Progenitor cell of endocrine pancreas (in vitro differentiated cells): Measurements from ENCODE around the gene LRP2BP. TPM values are rescaled to one million over a fixed set of nuclear protein-coding genes. Genes with fewer than 3 reads are reported as not detected.

Experiments
- DNase-seq: peaks from one replicate; pipeline ENCODE4 v3.0.0; 2021; ENCODE audit warnings: low spot score; ENCODE audit not compliant: unreplicated experiment
- H3K27ac Mint-ChIP-seq: 2 replicates; pipeline ENCODE4 v1.8.0; 2021; ENCODE audit warnings: mild to moderate bottlenecking, moderate library complexity, mixed read lengths
- H3K27me3 Mint-ChIP-seq: 2 replicates; pipeline ENCODE4 v1.8.0; 2021; ENCODE audit warnings: mixed read lengths
- H3K36me3 Mint-ChIP-seq: 2 replicates; pipeline ENCODE4 v1.8.0; 2022; ENCODE audit warnings: mixed read lengths; ENCODE audit not compliant: insufficient read depth
- H3K4me1 Mint-ChIP-seq: 2 replicates; pipeline ENCODE4 v1.8.0; 2021; ENCODE audit warnings: low read depth, mixed read lengths
- H3K4me3 Mint-ChIP-seq: 2 replicates; pipeline ENCODE4 v1.8.0; 2021; ENCODE audit warnings: low read depth, mild to moderate bottlenecking, moderate library complexity, mixed read lengths
- H3K9me3 Mint-ChIP-seq: 2 replicates; pipeline ENCODE4 v1.8.0; 2021; ENCODE audit warnings: low read depth, mixed read lengths
- total RNA-seq: library from RNA; stranded (reverse); gene quantifications from 2 replicates; pipeline ENCODE4 v1.2.1, GENCODE V29; 2021
- TF ChIP-seq, protein P1 (sequence below): fragments of 200-600 bp; sonication (generic); IDR thresholded peaks from one replicate; pipeline ENCODE4 v1.5.0; 2021; ENCODE audit warnings: antibody characterized with exemption, mild to moderate bottlenecking; ENCODE audit not compliant: unreplicated experiment

The LRP2BP gene
- total RNA-seq, 1 donor from 2014 or later, result 0.17 TPM

DNA sequence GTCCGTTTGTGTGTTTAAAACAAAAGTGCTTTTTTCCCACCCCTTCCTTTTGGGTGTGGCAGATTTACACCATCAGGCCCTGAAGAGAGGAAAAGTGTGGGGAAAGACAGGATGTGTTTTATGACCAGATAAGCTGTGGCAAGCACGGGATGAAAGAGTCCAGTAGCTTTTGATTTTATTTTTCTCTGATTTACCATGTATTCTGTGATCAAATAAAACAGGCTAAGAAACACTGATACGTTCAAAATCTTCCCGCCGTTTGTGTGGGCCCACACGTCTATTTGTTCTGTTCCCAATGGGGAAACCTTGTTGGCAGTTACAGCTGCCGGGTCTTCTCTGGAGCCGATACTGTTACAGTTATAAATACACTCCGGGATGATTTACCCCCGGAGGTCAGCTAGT, 10.8 kb downstream of the LRP2BP start:
- H3K36me3 Mint-ChIP-seq, result peaks cover 10% of the 10 kb centered on the region
- H3K27me3 Mint-ChIP-seq, result no peaks in the 10 kb centered on the region
- TF ChIP-seq, protein P1, sequence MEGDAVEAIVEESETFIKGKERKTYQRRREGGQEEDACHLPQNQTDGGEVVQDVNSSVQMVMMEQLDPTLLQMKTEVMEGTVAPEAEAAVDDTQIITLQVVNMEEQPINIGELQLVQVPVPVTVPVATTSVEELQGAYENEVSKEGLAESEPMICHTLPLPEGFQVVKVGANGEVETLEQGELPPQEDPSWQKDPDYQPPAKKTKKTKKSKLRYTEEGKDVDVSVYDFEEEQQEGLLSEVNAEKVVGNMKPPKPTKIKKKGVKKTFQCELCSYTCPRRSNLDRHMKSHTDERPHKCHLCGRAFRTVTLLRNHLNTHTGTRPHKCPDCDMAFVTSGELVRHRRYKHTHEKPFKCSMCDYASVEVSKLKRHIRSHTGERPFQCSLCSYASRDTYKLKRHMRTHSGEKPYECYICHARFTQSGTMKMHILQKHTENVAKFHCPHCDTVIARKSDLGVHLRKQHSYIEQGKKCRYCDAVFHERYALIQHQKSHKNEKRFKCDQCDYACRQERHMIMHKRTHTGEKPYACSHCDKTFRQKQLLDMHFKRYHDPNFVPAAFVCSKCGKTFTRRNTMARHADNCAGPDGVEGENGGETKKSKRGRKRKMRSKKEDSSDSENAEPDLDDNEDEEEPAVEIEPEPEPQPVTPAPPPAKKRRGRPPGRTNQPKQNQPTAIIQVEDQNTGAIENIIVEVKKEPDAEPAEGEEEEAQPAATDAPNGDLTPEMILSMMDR, result no peak
- H3K9me3 Mint-ChIP-seq, result peaks cover 11% of the 10 kb centered on the region
- no peak for DNase-seq
- no peak overlapping the region for H3K4me3 Mint-ChIP-seq
- H3K4me1 Mint-ChIP-seq, result no peaks in the 10 kb centered on the region
- H3K27ac Mint-ChIP-seq, result no peak overlapping the region

DNA sequence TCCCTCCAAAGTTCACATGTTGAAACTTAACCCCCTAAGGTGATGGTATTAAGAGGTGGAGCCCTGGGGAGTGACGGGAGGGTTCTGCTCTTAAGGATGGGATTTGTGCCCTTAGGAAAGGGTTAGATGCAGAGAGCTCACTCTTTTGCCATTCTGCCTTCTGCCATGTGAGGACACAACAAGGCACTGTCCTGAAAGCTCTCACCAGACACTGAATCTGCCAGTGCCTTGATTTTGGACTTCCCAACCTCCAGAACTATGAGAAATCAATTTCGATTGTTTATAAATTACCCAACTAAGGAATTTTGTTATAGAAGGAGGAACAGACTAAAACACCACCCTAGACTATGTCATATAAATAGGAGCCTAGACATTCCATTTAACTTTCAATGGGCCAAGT, 11.7 kb downstream of the LRP2BP start:
- H3K9me3 Mint-ChIP-seq, result peaks cover 11% of the 10 kb centered on the region
- H3K36me3 Mint-ChIP-seq, result peaks cover 11% of the 10 kb centered on the region
- DNase-seq, result no peak
- no peak overlapping the region for H3K27ac Mint-ChIP-seq
- no peak overlapping the region for H3K4me3 Mint-ChIP-seq
- no peaks in the 10 kb centered on the region for H3K27me3 Mint-ChIP-seq
- TF ChIP-seq, protein P1, result no peak
- no peaks in the 10 kb centered on the region for H3K4me1 Mint-ChIP-seq

DNA sequence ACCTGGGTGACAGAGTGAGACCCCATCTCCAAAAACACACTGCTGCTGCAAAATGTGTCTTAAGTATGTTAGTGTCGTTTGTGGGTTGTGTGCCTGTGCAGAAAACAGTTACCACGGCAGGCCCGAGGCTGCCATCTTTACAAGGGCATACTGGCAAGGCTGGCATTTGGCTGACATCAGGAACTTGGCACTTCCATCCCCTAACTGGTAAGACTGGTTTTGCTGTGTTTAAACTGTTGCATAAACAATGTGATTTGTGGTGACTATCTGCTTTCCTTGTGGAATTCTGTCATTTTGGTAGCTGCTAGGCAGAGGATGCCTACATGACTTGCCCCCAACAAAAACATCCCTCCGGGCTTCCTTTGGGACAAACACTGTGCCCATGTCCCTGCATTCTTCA, 12.3 kb downstream of the LRP2BP start:
- Mint-ChIP-seq H3K4me3 (no peak overlapping the region), H3K27ac (no peak overlapping the region), H3K4me1 (peaks cover 2% of the 10 kb centered on the region), H3K36me3 (peaks cover 13% of the 10 kb centered on the region), H3K9me3 (peaks cover 11% of the 10 kb centered on the region), H3K27me3 (no peaks in the 10 kb centered on the region)
- DNase-seq, result no peak
- TF ChIP-seq, protein P1, result no peak

DNA sequence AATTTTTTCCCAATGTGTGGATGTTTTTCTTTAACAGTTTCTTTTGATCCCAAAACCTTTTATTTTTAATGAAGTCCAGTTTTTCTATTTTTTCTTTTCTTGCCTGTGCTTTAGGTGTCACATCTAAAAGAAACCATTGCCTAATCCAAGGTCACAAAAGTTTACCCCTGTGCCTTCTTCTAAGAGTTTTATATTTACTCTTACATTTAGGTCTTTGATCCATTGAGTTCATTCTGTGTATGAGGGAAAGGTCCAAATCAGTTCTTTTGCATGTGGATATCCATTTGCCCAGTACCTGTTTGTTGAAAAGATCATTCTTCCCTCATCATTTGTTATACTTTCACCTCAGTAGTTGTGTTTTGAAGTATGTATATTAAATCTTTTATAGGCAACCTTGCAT, 13.0 kb downstream of the LRP2BP start:
- Mint-ChIP-seq H3K4me3 (no peak overlapping the region), H3K27ac (no peak overlapping the region), H3K9me3 (peaks cover 11% of the 10 kb centered on the region), H3K36me3 (peaks cover 15% of the 10 kb centered on the region), H3K27me3 (no peaks in the 10 kb centered on the region), H3K4me1 (peaks cover 9% of the 10 kb centered on the region)
- DNase-seq, result no peak
- TF ChIP-seq, protein P1, result no peak

DNA sequence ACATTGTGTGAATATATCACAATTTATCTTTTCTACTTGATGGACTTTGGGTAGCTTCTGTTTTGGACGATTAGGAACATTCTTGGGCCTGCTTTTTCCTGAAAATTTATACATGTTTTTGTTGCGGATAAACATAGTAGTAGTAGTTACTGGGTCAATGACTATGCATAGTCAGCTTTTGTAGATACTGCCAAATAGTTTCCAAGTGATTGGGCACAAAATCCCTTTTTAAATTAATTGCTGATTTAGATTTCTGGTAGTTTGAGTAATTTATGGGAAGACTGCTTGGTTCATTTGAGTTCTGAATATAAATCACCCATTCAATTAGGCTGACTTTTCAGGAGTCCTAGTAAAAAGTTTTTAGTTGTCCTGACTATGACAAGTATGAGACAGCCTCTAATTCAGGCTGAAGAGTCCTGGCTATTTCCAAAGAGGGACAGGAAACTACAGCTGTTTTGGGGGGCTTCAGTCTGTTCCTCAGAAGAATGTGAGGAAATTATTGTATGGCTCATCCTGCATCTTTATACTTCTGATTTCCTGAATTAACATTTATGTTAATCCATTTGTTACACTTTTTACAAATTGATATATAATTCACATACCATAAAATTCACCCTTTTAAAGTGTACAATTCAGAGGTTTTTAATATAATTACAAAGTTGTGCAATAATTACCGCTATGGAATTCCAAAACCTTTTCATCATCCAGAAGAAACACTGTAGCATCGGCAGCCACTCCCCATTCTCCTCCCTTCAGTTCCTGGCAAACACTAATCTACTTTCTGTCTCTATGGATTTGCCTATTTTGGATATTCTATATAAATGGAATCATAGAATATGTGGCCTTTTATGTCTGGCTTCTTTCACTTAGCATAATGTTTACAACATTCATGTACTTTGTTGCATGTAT, 14.2 kb downstream of the LRP2BP start:
- H3K27ac Mint-ChIP-seq, result no peak overlapping the region
- H3K36me3 Mint-ChIP-seq, result peaks cover 15% of the 10 kb centered on the region
- peaks cover 12% of the 10 kb centered on the region for H3K4me1 Mint-ChIP-seq
- no peak for DNase-seq
- no peaks in the 10 kb centered on the region for H3K27me3 Mint-ChIP-seq
- no peak overlapping the region for H3K4me3 Mint-ChIP-seq
- TF ChIP-seq, protein P1, result no peak
- peaks cover 11% of the 10 kb centered on the region for H3K9me3 Mint-ChIP-seq
